OCI-LY7 (cell line): ENCODE data around the gene DNASE1L3. TPM values are rescaled to one million over a fixed set of nuclear protein-coding genes. Genes with fewer than 3 reads are reported as not detected.

Source experiments
- BruUV-seq: library from RNA; stranded (reverse); fragments of 400-500 nt; replicated peaks from 2 replicates; lab custom pipeline; 2021; lab: Mats Ljungman, UMichigan
- CTCF ChIA-PET: fragments of 300-600 bp; sonication (Branson Sonifier 250); formaldehyde crosslinking; loops from one replicate; lab custom pipeline; 2022; ENCODE audit warnings: antibody characterized with exemption; ENCODE audit not compliant: unreplicated experiment; lab: Charles Lee
- POLR2A ChIA-PET: fragments of 300-600 bp; sonication (Branson Sonifier 250); formaldehyde crosslinking; loops from one replicate; lab custom pipeline; 2022; ENCODE audit warnings: antibody characterized with exemption; lab: Charles Lee
- DNase-seq: peaks from one replicate; pipeline ENCODE4 v3.0.0-alpha.2; 2015; ENCODE audit warnings: low spot score
- H2AFZ ChIP-seq: fragments of 200-600 bp; sonication (generic), shearing (Covaris generic); 2 replicates; pipeline ENCODE4 v1.6.1; 2014; ENCODE audit warnings: mild to moderate bottlenecking, antibody characterized with exemption, low read length, moderate library complexity
- H3K27ac ChIP-seq: fragments of 200-600 bp; sonication (generic); 2 replicates; pipeline ENCODE4 v1.5.1; 2014; ENCODE audit warnings: mixed run types, low read depth, mild to moderate bottlenecking, moderate library complexity, low read length, inconsistent platforms; ENCODE audit not compliant: poor library complexity, severe bottlenecking
- H3K36me3 ChIP-seq: fragments of 200-600 bp; sonication (generic); 2 replicates; pipeline ENCODE4 v1.6.1; 2014; ENCODE audit warnings: mild to moderate bottlenecking, antibody characterized with exemption, low read length, moderate library complexity, mixed read lengths; ENCODE audit not compliant: insufficient read depth
- H3K4me1 ChIP-seq: fragments of 200-600 bp; sonication (generic); 2 replicates; pipeline ENCODE4 v1.5.1; 2014; ENCODE audit warnings: mild to moderate bottlenecking, low read length; ENCODE audit not compliant: insufficient read depth, poor library complexity, severe bottlenecking
- H3K4me2 ChIP-seq: fragments of 200-600 bp; sonication (generic); 2 replicates; pipeline ENCODE4 v1.6.1; 2014; ENCODE audit warnings: mild to moderate bottlenecking, low read length
- H3K4me3 ChIP-seq: fragments of 200-600 bp; sonication (generic); 2 replicates; pipeline ENCODE4 v1.5.1; 2014; ENCODE audit warnings: mild to moderate bottlenecking, low read depth, low read length; ENCODE audit not compliant: poor library complexity, severe bottlenecking
- H3K79me2 ChIP-seq: fragments of 200-600 bp; sonication (generic); 2 replicates; pipeline ENCODE4 v1.6.1; 2016; ENCODE audit warnings: low read depth, mild to moderate bottlenecking, low read length, moderate library complexity, mixed read lengths; ENCODE audit not compliant: insufficient read depth
- H3K9me2 ChIP-seq: fragments of 200-600 bp; sonication (generic); 2 replicates; pipeline ENCODE4 v1.6.1; 2016; ENCODE audit warnings: mild to moderate bottlenecking, low read length, mixed read lengths; ENCODE audit not compliant: insufficient read depth
- H3K9me3 ChIP-seq: fragments of 200-600 bp; sonication (generic); 2 replicates; pipeline ENCODE4 v1.6.1; 2014; ENCODE audit warnings: mild to moderate bottlenecking, mixed run types, low read length, mixed read lengths
- H4K20me1 ChIP-seq: fragments of 200-600 bp; sonication (generic); 2 replicates; pipeline ENCODE4 v1.6.1; 2014; ENCODE audit warnings: mild to moderate bottlenecking, antibody characterized with exemption, low read length, moderate library complexity, mixed read lengths; ENCODE audit not compliant: insufficient read depth
- EZH2phosphoT487 ChIP-seq: fragments of 200-600 bp; sonication (generic); IDR thresholded peaks from 2 replicates; pipeline ENCODE4 v1.6.1; 2018; ENCODE audit warnings: low read depth, borderline replicate concordance, mild to moderate bottlenecking, mixed run types, antibody characterized with exemption, low read length, moderate library complexity, mixed read lengths
- intact Hi-C: fragments of 100-400 bp; cut with micrococcal nuclease; formaldehyde crosslinking; loops from one replicate; pipeline ENCODE4 v1.10.0; 2022; ENCODE audit not compliant: unreplicated experiment
- total RNA-seq, 2 experiments: library from RNA; depleted of rRNA in 1 of 2; stranded (reverse); fragments of >200 nt in 1 of 2; shearing (Covaris generic) in 1 of 2; gene quantifications; 2 replicates each; pipeline ENCODE4 v1.2.3, GENCODE V29; 2014 to 2022
- TF ChIP-seq, protein P1 (sequence below): fragments of 200-600 bp; sonication (generic); conservative IDR thresholded peaks from 2 replicates; pipeline ENCODE4 v1.5.1; 2014; ENCODE audit warnings: mild to moderate bottlenecking, antibody characterized with exemption, low read length, moderate library complexity, mixed read lengths

DNASE1L3 gene
- total RNA-seq, 2 experiments from 2014 or later = 1.3 TPM; not detected in 1

DNA sequence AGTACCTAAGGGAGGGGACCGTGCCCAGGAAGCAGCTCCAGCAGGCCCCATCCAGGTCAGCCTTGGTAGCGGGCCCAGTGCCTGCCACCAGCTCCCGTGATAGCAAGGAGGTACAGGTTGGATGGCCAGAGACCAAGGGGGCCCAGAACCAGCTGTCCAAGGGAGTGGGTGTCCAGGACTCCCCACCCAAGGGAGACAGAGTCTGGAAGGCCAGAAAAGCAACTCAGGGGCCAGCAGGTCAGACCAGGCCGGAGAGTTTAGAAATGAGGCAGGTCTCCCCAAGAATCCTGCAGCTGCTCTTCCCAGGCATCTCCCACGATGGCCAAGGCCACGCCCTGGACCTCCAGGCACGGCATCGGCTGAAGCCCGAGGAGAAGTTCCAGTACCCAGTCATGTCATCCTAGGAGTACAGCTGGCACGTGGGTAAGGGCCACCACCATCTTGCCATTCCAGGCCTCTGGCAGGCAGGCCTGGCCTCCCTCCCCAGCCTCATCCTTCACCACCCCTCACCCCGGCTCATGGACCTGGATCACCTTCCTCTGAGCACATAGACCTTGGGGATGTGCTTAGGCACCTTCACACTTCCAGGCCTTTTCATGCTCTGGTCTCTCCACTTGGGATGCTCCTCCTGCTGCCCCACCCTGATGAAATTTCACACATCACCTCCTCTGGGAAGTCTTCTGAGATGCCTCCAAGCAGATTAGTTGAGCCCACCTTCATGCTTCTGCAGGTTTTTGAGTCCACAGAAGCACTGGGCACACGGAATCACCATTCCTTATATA lies 30.5 kb downstream of the DNASE1L3 start:
- Histone ChIP-seq H2AFZ (no peak overlapping the region), H3K36me3 (no peaks in the 10 kb centered on the region), H3K4me1 (peaks cover 15% of the 10 kb centered on the region), H3K4me2 (no peak overlapping the region), H4K20me1 (no peaks in the 10 kb centered on the region), H3K4me3 (no peak overlapping the region), H3K27ac (no peak overlapping the region), H3K9me3 (no peaks in the 10 kb centered on the region), H3K79me2 (no peaks in the 10 kb centered on the region), H3K9me2 (no peaks in the 10 kb centered on the region)
- ChIA-PET POLR2A (no interaction called here), CTCF (interaction anchor here (0.5 kb wide), 1 partner anchor 48 kb away, joined by 11 read pairs; no protein-coding TSS in a partner anchor)
- intact Hi-C loops = loop anchor here (10.0 kb wide), 1 partner anchor 455 kb away; no protein-coding TSS in a partner anchor
- BruUV-seq = no TSS peak
- no peak for TF ChIP-seq EZH2phosphoT487
- TF ChIP-seq, protein P1, sequence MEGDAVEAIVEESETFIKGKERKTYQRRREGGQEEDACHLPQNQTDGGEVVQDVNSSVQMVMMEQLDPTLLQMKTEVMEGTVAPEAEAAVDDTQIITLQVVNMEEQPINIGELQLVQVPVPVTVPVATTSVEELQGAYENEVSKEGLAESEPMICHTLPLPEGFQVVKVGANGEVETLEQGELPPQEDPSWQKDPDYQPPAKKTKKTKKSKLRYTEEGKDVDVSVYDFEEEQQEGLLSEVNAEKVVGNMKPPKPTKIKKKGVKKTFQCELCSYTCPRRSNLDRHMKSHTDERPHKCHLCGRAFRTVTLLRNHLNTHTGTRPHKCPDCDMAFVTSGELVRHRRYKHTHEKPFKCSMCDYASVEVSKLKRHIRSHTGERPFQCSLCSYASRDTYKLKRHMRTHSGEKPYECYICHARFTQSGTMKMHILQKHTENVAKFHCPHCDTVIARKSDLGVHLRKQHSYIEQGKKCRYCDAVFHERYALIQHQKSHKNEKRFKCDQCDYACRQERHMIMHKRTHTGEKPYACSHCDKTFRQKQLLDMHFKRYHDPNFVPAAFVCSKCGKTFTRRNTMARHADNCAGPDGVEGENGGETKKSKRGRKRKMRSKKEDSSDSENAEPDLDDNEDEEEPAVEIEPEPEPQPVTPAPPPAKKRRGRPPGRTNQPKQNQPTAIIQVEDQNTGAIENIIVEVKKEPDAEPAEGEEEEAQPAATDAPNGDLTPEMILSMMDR = no peak
- DNase-seq = no peak

DNA sequence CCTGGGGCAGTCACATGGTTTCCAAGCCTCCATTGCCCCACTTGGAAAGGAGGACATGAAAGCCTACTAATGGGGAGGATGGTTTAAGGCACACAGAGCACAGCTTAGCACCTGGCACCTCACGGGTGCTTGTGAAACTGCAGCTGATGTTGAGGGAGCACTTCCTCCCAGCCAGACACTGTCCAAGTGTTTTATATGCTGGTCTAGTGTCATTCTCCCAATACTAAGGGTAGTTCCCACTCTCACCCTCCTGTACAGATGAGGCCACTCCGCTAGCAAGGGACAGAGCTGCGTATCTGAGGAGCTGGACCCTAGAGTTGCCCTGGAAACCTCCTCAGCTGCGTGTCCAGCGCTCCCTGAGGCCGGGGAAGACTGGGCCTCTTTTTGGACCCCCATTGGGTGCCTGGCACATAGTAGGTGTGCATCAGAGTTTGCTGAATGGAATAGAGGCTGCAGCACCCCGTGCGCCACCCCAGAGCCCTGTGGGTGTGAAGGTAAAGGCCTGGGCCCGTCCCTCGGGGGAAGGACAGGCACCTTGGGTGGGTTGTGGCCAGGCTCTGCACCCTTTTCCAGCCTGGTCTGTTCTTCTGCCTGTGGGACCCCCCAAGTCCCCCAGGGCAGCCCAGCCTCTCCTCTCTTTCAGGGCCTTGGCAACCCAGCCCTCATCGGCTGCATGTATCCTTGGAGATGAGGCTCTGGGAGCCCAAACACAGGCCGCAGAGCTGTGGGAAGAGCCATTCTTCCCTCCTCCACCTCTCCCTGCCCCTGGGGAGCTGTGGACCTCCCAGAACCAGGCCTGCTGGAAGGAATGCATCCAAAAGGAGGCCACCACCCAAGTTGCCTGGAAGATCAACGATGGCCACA lies 31.3 kb downstream of the DNASE1L3 start:
- Histone ChIP-seq H2AFZ (peak overlapping the region; percentile 35; the same call in 1 of the 2 replicates), H3K4me1 (peaks cover 15% of the 10 kb centered on the region), H3K79me2 (no peaks in the 10 kb centered on the region), H3K9me2 (no peaks in the 10 kb centered on the region), H3K4me2 (peak overlapping the region; percentile 40; the same call in 1 of the 2 replicates), H4K20me1 (no peaks in the 10 kb centered on the region), H3K27ac (no peak overlapping the region), H3K4me3 (no peak overlapping the region), H3K36me3 (no peaks in the 10 kb centered on the region), H3K9me3 (no peaks in the 10 kb centered on the region)
- DNase-seq = peak; percentile 56
- BruUV-seq = no TSS peak
- CTCF ChIA-PET = interaction anchor here (0.5 to 0.9 kb wide), 2 partner anchors 49 to 126 kb away, joined by 4 to 11 read pairs; partner anchors contain the start of genes HTD2 and RPP14
- TF ChIP-seq, protein P1 = no peak
- no peak for TF ChIP-seq EZH2phosphoT487
- intact Hi-C loops = loop anchor here (5.0 to 10.0 kb wide), 4 partner anchors 38 to 455 kb away; no protein-coding TSS in a partner anchor
- POLR2A ChIA-PET = interaction anchor here (0.6 to 0.8 kb wide), 2 partner anchors 90 to 127 kb away, joined by 3 read pairs; partner anchors contain the start of genes HTD2 and RPP14
